Activated naive CD4-positive, alpha-beta T cell treated with anti-CD3 and anti-CD28 coated beads for 36 hours (primary cell): ENCODE results near the gene SLC17A7. TPM values are rescaled to one million over a fixed set of nuclear protein-coding genes. Genes with fewer than 3 reads are reported as not detected.
"Not testable (repeated sequence)": the region's sequence is repeated elsewhere in the genome, so short reads cannot be mapped to it uniquely, and the experiment has no call there.

Source experiments
- CTCF ChIA-PET: fragments of 350-600 bp; sonication (Branson Sonifier 250); formaldehyde crosslinking; loops from one replicate; lab custom pipeline; 2021; ENCODE audit warnings: antibody characterized with exemption; lab: Charles Lee
- DNase-seq: peaks from one replicate; pipeline ENCODE4 v3.0.0-alpha.2; 2020
- H3K27ac Mint-ChIP-seq: one replicate; pipeline ENCODE4 v1.8.0; 2021; ENCODE audit warnings: mild to moderate bottlenecking, mixed read lengths
- H3K27me3 Mint-ChIP-seq: one replicate; pipeline ENCODE4 v1.8.0; 2021; ENCODE audit warnings: low read depth, mixed read lengths
- H3K36me3 Mint-ChIP-seq: one replicate; pipeline ENCODE4 v1.8.0; 2021; ENCODE audit warnings: low read depth, mixed read lengths
- H3K4me1 Mint-ChIP-seq: one replicate; pipeline ENCODE4 v1.8.0; 2021; ENCODE audit warnings: low read depth, mixed read lengths
- H3K4me3 Mint-ChIP-seq: one replicate; pipeline ENCODE4 v1.8.0; 2021; ENCODE audit warnings: mild to moderate bottlenecking, moderate library complexity, mixed read lengths
- H3K9me3 Mint-ChIP-seq: one replicate; pipeline ENCODE4 v1.8.0; 2021; ENCODE audit warnings: mixed read lengths
- intact Hi-C: fragments of 100-400 bp; cut with micrococcal nuclease; formaldehyde crosslinking; loops from one replicate; pipeline ENCODE4 v1.15.1; 2023
- total RNA-seq, 2 experiments: library from RNA; stranded (reverse); gene quantifications; one replicate each; pipeline ENCODE4 v1.2.3, GENCODE V29; 2021

SLC17A7 gene
- total RNA-seq, 2 experiments from 2014 or later, result 0.12 TPM

DNA sequence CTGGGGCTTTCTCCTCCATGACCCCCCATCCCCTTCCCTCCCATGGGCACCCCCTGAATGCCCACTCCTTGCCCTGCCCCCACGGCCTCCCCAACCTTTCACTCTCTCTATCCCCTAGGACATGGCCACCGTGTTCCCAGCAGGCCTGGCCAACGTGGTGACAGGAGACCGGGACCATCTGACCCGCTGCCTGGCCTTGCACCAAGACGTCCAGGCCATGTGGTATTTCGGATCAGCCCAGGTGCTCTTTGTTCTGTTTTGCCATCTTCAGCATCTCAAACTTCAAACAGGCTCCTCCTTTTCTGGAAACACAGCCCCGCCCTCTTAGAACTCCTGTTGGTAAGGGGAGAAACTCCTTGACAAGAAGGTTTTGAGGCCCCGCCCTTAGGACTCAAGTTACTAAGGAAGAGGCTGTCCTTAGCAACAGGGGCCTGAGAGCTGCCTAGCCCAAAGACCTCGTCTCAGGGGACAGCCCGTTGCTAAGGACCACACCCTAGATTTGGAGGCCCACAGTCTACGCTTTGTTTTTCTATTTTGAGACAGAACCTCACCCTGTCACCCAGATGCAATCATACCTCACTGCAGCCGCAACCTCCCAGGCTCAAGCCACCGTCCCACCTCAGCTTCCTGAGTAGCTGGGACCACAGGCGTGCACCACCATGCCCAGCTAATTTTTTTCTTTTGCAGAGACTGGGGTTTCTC, 27.6 kb upstream of the SLC17A7 start:
- intact Hi-C loops, result loop anchor here (1.0 kb wide), 1 partner anchor 243 kb away; no protein-coding TSS in a partner anchor
- H3K4me1 Mint-ChIP-seq, result peaks cover 48% of the 10 kb centered on the region
- peak overlapping the region; percentile 43 for H3K4me3 Mint-ChIP-seq
- peak overlapping the region; percentile 96 for H3K27ac Mint-ChIP-seq
- peaks cover 7% of the 10 kb centered on the region for H3K36me3 Mint-ChIP-seq
- CTCF ChIA-PET, result interaction anchor here (0.6 to 2.7 kb wide), 5 partner anchors 10 to 167 kb away, joined by 3 to 18 read pairs (median 5); no protein-coding TSS in a partner anchor
- no peaks in the 10 kb centered on the region for H3K27me3 Mint-ChIP-seq
- peak; percentile 90 for DNase-seq
- no peaks in the 10 kb centered on the region for H3K9me3 Mint-ChIP-seq

DNA sequence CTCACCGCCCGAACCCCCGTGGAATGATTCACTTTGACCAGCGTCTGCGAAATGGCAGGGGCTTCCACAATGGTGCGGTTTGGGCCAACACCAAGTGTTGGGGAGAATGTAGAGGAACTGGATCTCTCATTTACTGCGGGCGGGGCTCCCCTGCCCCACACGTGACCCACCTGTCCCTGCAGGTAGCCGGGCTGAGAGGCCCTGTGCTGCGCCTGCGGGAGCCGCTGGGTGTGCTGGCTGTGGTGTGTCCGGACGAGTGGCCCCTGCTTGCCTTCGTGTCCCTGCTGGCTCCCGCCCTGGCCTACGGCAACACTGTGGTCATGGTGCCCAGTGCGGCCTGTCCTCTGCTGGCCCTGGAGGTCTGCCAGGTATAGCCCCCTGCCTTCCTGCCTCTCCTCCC, 26.9 kb upstream of the SLC17A7 start:
- peaks cover 7% of the 10 kb centered on the region for H3K36me3 Mint-ChIP-seq
- peaks cover 42% of the 10 kb centered on the region for H3K4me1 Mint-ChIP-seq
- no peaks in the 10 kb centered on the region for H3K9me3 Mint-ChIP-seq
- CTCF ChIA-PET, result interaction anchor here (0.6 to 0.7 kb wide), 2 partner anchors 55 to 92 kb away, joined by 3 read pairs; no protein-coding TSS in a partner anchor
- H3K4me3 Mint-ChIP-seq, result no peak overlapping the region
- H3K27me3 Mint-ChIP-seq, result no peaks in the 10 kb centered on the region
- intact Hi-C loops, result no loop called here
- no peak for DNase-seq
- no peak overlapping the region for H3K27ac Mint-ChIP-seq

- DNase-seq, result no peak
- Mint-ChIP-seq H3K9me3 (no peaks in the 10 kb centered on the region), H3K4me1 (peaks cover 19% of the 10 kb centered on the region), H3K4me3 (no peak overlapping the region), H3K27me3 (no peaks in the 10 kb centered on the region), H3K27ac (no peak overlapping the region), H3K36me3 (peaks cover 8% of the 10 kb centered on the region)
- intact Hi-C loops, result no loop called here
- CTCF ChIA-PET, result interaction anchor here (1.2 kb wide), 1 partner anchor 10 kb away, joined by 3 read pairs; no protein-coding TSS in a partner anchor
These were observed 24.0 kb upstream of the SLC17A7 start for GRCh38 chr19:49465371-49465770.

DNA sequence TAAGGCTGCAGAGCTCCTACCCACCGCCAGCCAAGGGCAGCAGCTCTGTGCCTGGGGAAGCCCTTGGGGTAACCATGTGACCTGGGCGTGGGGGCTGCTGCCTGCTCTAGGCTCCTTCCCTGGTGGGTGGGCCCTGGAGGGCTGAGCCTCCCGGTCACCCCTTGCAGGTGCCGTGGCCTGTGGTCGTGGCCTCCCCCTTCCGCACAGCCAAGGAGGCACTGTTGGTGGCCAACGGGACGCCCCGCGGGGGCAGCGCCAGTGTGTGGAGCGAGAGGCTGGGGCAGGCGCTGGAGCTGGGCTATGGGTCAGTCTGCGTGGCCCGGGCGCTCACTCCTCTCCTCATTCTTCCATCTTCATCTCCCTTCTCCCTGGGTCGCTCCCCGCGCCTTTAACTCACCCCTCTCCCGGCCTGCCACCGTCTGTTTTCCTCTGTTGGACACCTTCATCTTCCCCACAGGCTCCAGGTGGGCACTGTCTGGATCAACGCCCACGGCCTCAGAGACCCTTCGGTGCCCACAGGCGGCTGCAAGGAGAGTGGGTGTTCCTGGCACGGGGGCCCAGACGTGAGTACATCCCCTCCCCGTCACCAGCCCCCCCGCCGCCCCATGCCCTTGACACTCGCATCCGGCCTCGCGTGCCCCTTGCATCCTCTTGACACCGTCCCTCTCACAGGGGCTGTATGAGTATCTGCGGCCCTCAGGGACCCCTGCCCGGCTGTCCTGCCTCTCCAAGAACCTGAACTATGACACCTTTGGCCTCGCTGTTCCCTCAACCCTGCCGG, 22.8 kb upstream of the SLC17A7 start:
- no peak overlapping the region for H3K27ac Mint-ChIP-seq
- H3K9me3 Mint-ChIP-seq, result no peaks in the 10 kb centered on the region
- H3K27me3 Mint-ChIP-seq, result no peaks in the 10 kb centered on the region
- DNase-seq, result no peak
- intact Hi-C loops, result no loop called here
- no peak overlapping the region for H3K4me3 Mint-ChIP-seq
- peaks cover 8% of the 10 kb centered on the region for H3K4me1 Mint-ChIP-seq
- H3K36me3 Mint-ChIP-seq, result peaks cover 11% of the 10 kb centered on the region
- CTCF ChIA-PET, result interaction anchor here (1.2 kb wide), 1 partner anchor 12 kb away, joined by 3 read pairs; no protein-coding TSS in a partner anchor

- Mint-ChIP-seq H3K27ac (no peak overlapping the region), H3K4me3 (no peak overlapping the region), H3K27me3 (no peaks in the 10 kb centered on the region), H3K36me3 (peaks cover 6% of the 10 kb centered on the region), H3K4me1 (no peaks in the 10 kb centered on the region), H3K9me3 (no peaks in the 10 kb centered on the region)
- DNase-seq, result no peak
- CTCF ChIA-PET, result no interaction called here
- intact Hi-C loops, result no loop called here
These were observed 21.2 kb upstream of the SLC17A7 start for GRCh38 chr19:49462492-49462891.

- intact Hi-C loops, result no loop called here
- CTCF ChIA-PET, result no interaction called here
- H3K9me3 Mint-ChIP-seq, result no peaks in the 10 kb centered on the region
These were observed 20.3 kb upstream of the SLC17A7 start for GRCh38 chr19:49461656-49462055.

DNA sequence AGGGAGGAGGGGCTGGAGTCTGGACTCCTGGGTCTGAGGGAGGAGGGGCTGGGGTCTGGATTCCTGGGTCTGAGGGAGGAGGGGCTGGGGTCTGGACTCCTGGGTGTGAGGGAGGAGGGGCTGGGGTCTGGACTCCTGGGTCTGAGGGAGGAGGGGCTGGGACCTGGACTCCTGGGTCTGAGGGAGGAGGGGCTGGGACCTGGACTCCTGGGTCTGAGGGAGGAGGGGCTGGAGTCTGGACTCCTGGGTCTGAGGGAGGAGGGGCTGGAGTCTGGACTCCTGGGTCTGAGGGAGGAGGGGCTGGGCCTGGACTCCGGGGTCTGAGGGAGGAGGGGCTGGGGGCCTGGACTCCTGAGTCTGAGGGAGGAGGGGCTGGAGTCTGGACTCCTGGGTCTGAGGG, 19.8 kb upstream of the SLC17A7 start:
- H3K36me3 Mint-ChIP-seq, H3K9me3 Mint-ChIP-seq, H3K27me3 Mint-ChIP-seq, DNase-seq, H3K4me3 Mint-ChIP-seq, H3K27ac Mint-ChIP-seq, intact Hi-C loops, H3K4me1 Mint-ChIP-seq, CTCF ChIA-PET: not testable (repeated sequence)

More at GRCh38 chr19:49461656-49462055, 20.3 kb upstream of the SLC17A7 start:
- peaks cover 8% of the 10 kb centered on the region for H3K36me3 Mint-ChIP-seq
- H3K4me1 Mint-ChIP-seq, result peaks cover 2% of the 10 kb centered on the region
- DNase-seq, result no peak
- H3K4me3 Mint-ChIP-seq, result no peak overlapping the region
- no peak overlapping the region for H3K27ac Mint-ChIP-seq
- no peaks in the 10 kb centered on the region for H3K27me3 Mint-ChIP-seq

- peaks cover 7% of the 10 kb centered on the region for H3K36me3 Mint-ChIP-seq
- intact Hi-C loops, result loop anchor here (10.0 kb wide), 1 partner anchor 345 kb away; the partner anchor contains the start of genes C19orf73, LIN7B and PPFIA3
- no peaks in the 10 kb centered on the region for H3K9me3 Mint-ChIP-seq
- no peak for DNase-seq
- H3K4me1 Mint-ChIP-seq, result peaks cover 12% of the 10 kb centered on the region
- no peak overlapping the region for H3K27ac Mint-ChIP-seq
- no peak overlapping the region for H3K4me3 Mint-ChIP-seq
- CTCF ChIA-PET, result interaction anchor here (0.7 to 1.0 kb wide), 2 partner anchors 14 to 79 kb away, joined by 3 to 4 read pairs; partner anchors contain the start of gene FLT3LG
- no peaks in the 10 kb centered on the region for H3K27me3 Mint-ChIP-seq
These were observed 18.1 kb upstream of the SLC17A7 start for GRCh38 chr19:49459388-49459787.

- peaks cover 12% of the 10 kb centered on the region for H3K4me1 Mint-ChIP-seq
- no peaks in the 10 kb centered on the region for H3K9me3 Mint-ChIP-seq
- intact Hi-C loops, result loop anchor here (10.0 kb wide), 1 partner anchor 344 kb away; the partner anchor contains the start of genes C19orf73, LIN7B and PPFIA3
- no peak overlapping the region for H3K4me3 Mint-ChIP-seq
- H3K36me3 Mint-ChIP-seq, result peaks cover 7% of the 10 kb centered on the region
- no peaks in the 10 kb centered on the region for H3K27me3 Mint-ChIP-seq
- no peak overlapping the region for H3K27ac Mint-ChIP-seq
- CTCF ChIA-PET, result interaction anchor here (0.6 kb wide), 1 partner anchor 12 kb away, joined by 3 read pairs; no protein-coding TSS in a partner anchor
- DNase-seq, result no peak
These were observed 17.2 kb upstream of the SLC17A7 start for GRCh38 chr19:49458567-49458903.

- H3K9me3 Mint-ChIP-seq, result no peaks in the 10 kb centered on the region
- H3K27me3 Mint-ChIP-seq, result no peaks in the 10 kb centered on the region
- peak overlapping the region; percentile 0 for H3K27ac Mint-ChIP-seq
- no peak for DNase-seq
- H3K4me3 Mint-ChIP-seq, result no peak overlapping the region
- H3K4me1 Mint-ChIP-seq, result peaks cover 20% of the 10 kb centered on the region
- peaks cover 12% of the 10 kb centered on the region for H3K36me3 Mint-ChIP-seq
- intact Hi-C loops, result loop anchor here (10.0 kb wide), 1 partner anchor 342 kb away; the partner anchor contains the start of genes C19orf73, LIN7B and PPFIA3
- CTCF ChIA-PET, result interaction anchor here (0.6 to 3.4 kb wide), 3 partner anchors 15 to 23 kb away, joined by 3 to 9 read pairs (median 4); no protein-coding TSS in a partner anchor
These were observed 15.0 kb upstream of the SLC17A7 start for GRCh38 chr19:49456326-49456725.

DNA sequence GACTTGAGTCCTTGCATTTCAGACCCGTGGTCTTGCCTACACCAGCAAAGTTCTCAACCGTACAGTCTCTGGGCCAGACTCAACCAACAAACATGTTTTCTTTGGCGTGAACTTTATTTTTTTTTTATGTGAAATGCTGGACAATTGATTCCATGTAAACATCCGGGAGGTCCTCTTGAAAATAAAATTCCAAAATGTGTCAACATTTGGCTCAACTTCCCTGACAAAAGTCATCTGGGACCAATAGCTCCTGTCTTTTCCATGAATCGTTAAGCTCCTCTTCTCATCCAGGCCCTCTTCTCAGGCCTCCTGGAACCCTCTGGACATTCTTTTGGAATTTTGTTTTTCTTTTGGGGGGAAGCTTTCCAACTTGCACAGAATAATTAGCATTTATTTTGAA, 14.4 kb upstream of the SLC17A7 start:
- Mint-ChIP-seq H3K4me3 (no peak overlapping the region), H3K27ac (peak overlapping the region; percentile 0)

More for the DNA sequence above, 14.4 kb upstream of the SLC17A7 start:
- Mint-ChIP-seq H3K36me3 (peaks cover 12% of the 10 kb centered on the region), H3K9me3 (no peaks in the 10 kb centered on the region), H3K4me1 (peaks cover 23% of the 10 kb centered on the region), H3K27me3 (no peaks in the 10 kb centered on the region)
- DNase-seq, result no peak
- CTCF ChIA-PET, result interaction anchor here (0.6 to 3.4 kb wide), 3 partner anchors 17 to 23 kb away, joined by 3 to 9 read pairs (median 4); no protein-coding TSS in a partner anchor
- intact Hi-C loops, result loop anchor here (10.0 kb wide), 1 partner anchor 341 kb away; the partner anchor contains the start of genes C19orf73, LIN7B and PPFIA3
